Common myeloid progenitor, CD34-positive (primary cell): ENCODE data around the gene XYLB.
"Not testable (repeated sequence)": the region's sequence is repeated elsewhere in the genome, so short reads cannot be mapped to it uniquely, and the experiment has no call there.

Experiments used
- CTCF ChIA-PET: fragments of 350-600 bp; sonication (Branson Sonifier 250); formaldehyde crosslinking; loops from one replicate; lab custom pipeline; 2021; ENCODE audit warnings: antibody characterized with exemption; lab: Charles Lee
- POLR2A ChIA-PET: fragments of 350-600 bp; sonication (Branson Sonifier 250); formaldehyde crosslinking; loops from one replicate; lab custom pipeline; 2021; ENCODE audit warnings: antibody characterized with exemption; lab: Charles Lee
- DNase-seq, 3 donors: peaks; one replicate each; pipeline versions ENCODE4 v3.0.0 to v3.0.0-alpha.2; 2013
- H3K27ac ChIP-seq, 2 experiments: 1 replicate in 1 of 2; 2 replicates in 1 of 2; pipeline ENCODE4 v1.7.0; 2013; ENCODE audit warnings: inconsistent platforms in 2 of 2, low read length in 2 of 2, mild to moderate bottlenecking in 2 of 2, low read depth in 1 of 2, moderate library complexity in 1 of 2; ENCODE audit not compliant: severe bottlenecking in 2 of 2, insufficient read depth in 1 of 2, poor library complexity in 1 of 2
- H3K27me3 ChIP-seq, 5 experiments: replicated peaks in 2 of 5; 1 replicate in 3 of 5; 2 replicates in 2 of 5; pipeline versions ENCODE4 v1.6.1 to v1.7.0; 2013; ENCODE audit warnings: low read length in 4 of 5, mild to moderate bottlenecking in 2 of 5, moderate library complexity in 2 of 5, inconsistent platforms in 1 of 5; ENCODE audit not compliant: insufficient read depth in 5 of 5, control insufficient read depth in 4 of 5
- H3K36me3 ChIP-seq, 4 experiments: 1 replicate in 2 of 4; 2 replicates in 2 of 4; pipeline versions ENCODE4 v1.6.1 to v1.7.0; 2013; ENCODE audit warnings: low read length in 3 of 4, control low read depth in 1 of 4, mild to moderate bottlenecking in 1 of 4; ENCODE audit not compliant: control insufficient read depth in 4 of 4, insufficient read depth in 4 of 4
- H3K4me1 ChIP-seq, 4 experiments: 1 replicate in 3 of 4; 2 replicates in 1 of 4; pipeline versions ENCODE4 v1.6.1 to v1.7.1; 2013; ENCODE audit warnings: low read length in 3 of 4, mild to moderate bottlenecking in 3 of 4, control low read depth in 1 of 4, inconsistent platforms in 1 of 4, moderate library complexity in 1 of 4; ENCODE audit not compliant: control insufficient read depth in 4 of 4, insufficient read depth in 4 of 4; ENCODE audit errors: control extremely low read depth in 1 of 4
- H3K4me3 ChIP-seq, 7 experiments: 1 replicate in 4 of 7; 2 replicates in 3 of 7; pipeline versions ENCODE4 v1.5.1 to v1.7.0; 2013; ENCODE audit warnings: mild to moderate bottlenecking in 7 of 7, low read length in 6 of 7, moderate library complexity in 6 of 7, inconsistent platforms in 2 of 7, low read depth in 2 of 7, control low read depth in 1 of 7; ENCODE audit not compliant: insufficient read depth in 4 of 7, control insufficient read depth in 1 of 7; ENCODE audit errors: extremely low read depth in 1 of 7
- H3K9me3 ChIP-seq, 5 experiments: 1 replicate in 4 of 5; 2 replicates in 1 of 5; pipeline versions ENCODE4 v1.6.1 to v1.7.1; 2013; ENCODE audit warnings: low read length in 4 of 5, mild to moderate bottlenecking in 2 of 5, inconsistent platforms in 1 of 5, low read depth in 1 of 5, moderate library complexity in 1 of 5; ENCODE audit not compliant: control insufficient read depth in 4 of 5, insufficient read depth in 2 of 5; ENCODE audit errors: control extremely low read depth in 1 of 5
- WGBS: methylation state at CpG from one replicate; pipeline ENCODE4 v1.1.5; 2013; ENCODE audit not compliant: insufficient coverage; 5-methylcytosine and 5-hydroxymethylcytosine counted together

XYLB gene

GRCh38 chr3:38411591-38411990, 65.0 kb downstream of the XYLB start:
- H3K27me3 ChIP-seq: no peaks in the 10 kb centered on the region
- no peak overlapping the region for H3K4me3 ChIP-seq
- no peaks in the 10 kb centered on the region for H3K4me1 ChIP-seq
- no peak for DNase-seq
- no peaks in the 10 kb centered on the region for H3K36me3 ChIP-seq
- ChIA-PET CTCF (no interaction called here), POLR2A (no interaction called here)
- no peaks in the 10 kb centered on the region for H3K9me3 ChIP-seq
- H3K27ac ChIP-seq: no peak overlapping the region
- WGBS: 100% methylated on average over 1 of the region's 1 CpG

GRCh38 chr3:38420758-38421157, 74.2 kb downstream of the XYLB start:
- H3K27me3 ChIP-seq, H3K4me1 ChIP-seq, POLR2A ChIA-PET, H3K4me3 ChIP-seq, H3K36me3 ChIP-seq, H3K27ac ChIP-seq, H3K9me3 ChIP-seq, DNase-seq: not testable (repeated sequence)
- CTCF ChIA-PET: interaction anchor here (1.0 kb wide), 1 partner anchor 46 kb away, joined by 3 read pairs; no protein-coding TSS in a partner anchor
- 35% methylated on average over 5 of the region's 5 CpGs for WGBS

GRCh38 chr3:38421679-38422336, 75.2 kb downstream of the XYLB start:
- no peaks in the 10 kb centered on the region for H3K36me3 ChIP-seq
- ChIA-PET POLR2A (no interaction called here), CTCF (no interaction called here)
- DNase-seq: no peak
- peaks cover 4 to 15% (median 7%) of the 10 kb centered on the region in 4 experiments for H3K4me1 ChIP-seq
- peaks cover 0 to 1% (median 0%) of the 10 kb centered on the region in 5 experiments for H3K27me3 ChIP-seq
- H3K9me3 ChIP-seq: no peaks in the 10 kb centered on the region
- no peak overlapping the region for H3K4me3 ChIP-seq
- 100% methylated on average over 4 of the region's 7 CpGs for WGBS
- no peak overlapping the region for H3K27ac ChIP-seq

- H3K9me3 ChIP-seq, H3K36me3 ChIP-seq, POLR2A ChIA-PET, H3K27me3 ChIP-seq, H3K27ac ChIP-seq: not testable (repeated sequence)
- peak overlapping the region in 2 of 7 experiments; percentile 19 to 28 for H3K4me3 ChIP-seq
- CTCF ChIA-PET: interaction anchor here (1.2 kb wide), 1 partner anchor 10 kb away, joined by 3 read pairs; no protein-coding TSS in a partner anchor
- peaks cover 5 to 15% (median 10%) of the 10 kb centered on the region in 4 experiments for H3K4me1 ChIP-seq
- 34% methylated on average over 5 of the region's 6 CpGs for WGBS
- DNase-seq: peak in 2 of 3 donors; percentile 40 to 69
These were observed 80.3 kb downstream of the XYLB start for GRCh38 chr3:38426798-38427426.

GRCh38 chr3:38432871-38433658, 86.5 kb downstream of the XYLB start:
- DNase-seq: peak; percentile 9 to 46 (median 37)
- WGBS: 95% methylated on average over 5 of the region's 5 CpGs
- H3K27ac ChIP-seq, CTCF ChIA-PET, H3K36me3 ChIP-seq, H3K4me1 ChIP-seq, POLR2A ChIA-PET: not testable (repeated sequence)
- H3K9me3 ChIP-seq: peaks cover 0 to 51% (median 28%) of the 10 kb centered on the region in 5 experiments
- H3K4me3 ChIP-seq: peak overlapping the region in 1 of 7 experiments; percentile 22
- peaks cover 0 to 26% (median 0%) of the 10 kb centered on the region in 5 experiments for H3K27me3 ChIP-seq

- DNase-seq, POLR2A ChIA-PET, H3K4me1 ChIP-seq, H3K27ac ChIP-seq, CTCF ChIA-PET, H3K36me3 ChIP-seq, H3K4me3 ChIP-seq: not testable (repeated sequence)
- H3K9me3 ChIP-seq: peaks cover 0 to 51% (median 28%) of the 10 kb centered on the region in 5 experiments
- peaks cover 0 to 26% (median 0%) of the 10 kb centered on the region in 5 experiments for H3K27me3 ChIP-seq
- 88% methylated on average over 1 of the region's 2 CpGs for WGBS
These were observed 87.1 kb downstream of the XYLB start for GRCh38 chr3:38433661-38434060.
